Left ventricle myocardium inferior (tissue), 1 donor: Measurements from ENCODE around the gene CDS2. TPM values are rescaled to one million over a fixed set of nuclear protein-coding genes. Genes with fewer than 3 reads are reported as not detected.

Source experiments
- DNase-seq: peaks from one replicate; pipeline ENCODE4 v3.0.0-alpha.2; 2020
- H3K27ac ChIP-seq: fragments of 200-600 bp; replicated peaks from 2 replicates; pipeline ENCODE4 v1.8.0; 2021
- H3K27me3 ChIP-seq: fragments of 200-600 bp; 2 replicates; pipeline ENCODE4 v1.8.0; 2021; ENCODE audit warnings: low read depth
- H3K36me3 ChIP-seq: fragments of 200-600 bp; 2 replicates; pipeline ENCODE4 v1.8.0; 2021
- H3K4me1 ChIP-seq: fragments of 200-600 bp; 2 replicates; pipeline ENCODE4 v1.8.0; 2021
- H3K4me3 ChIP-seq: fragments of 200-600 bp; 2 replicates; pipeline ENCODE4 v1.8.0; 2021; ENCODE audit warnings: mild to moderate bottlenecking, moderate library complexity
- H3K9me3 ChIP-seq: fragments of 200-600 bp; replicated peaks from 2 replicates; pipeline ENCODE4 v1.8.0; 2021
- intact Hi-C: fragments of 100-400 bp; cut with micrococcal nuclease; formaldehyde crosslinking; loops from one replicate; pipeline ENCODE4 v1.11.0; 2022
- total RNA-seq: library from RNA; stranded (reverse); fragmentation: NEBNext Ultra II Directional; extraction: Animal tissue kit (Norgen Biotek cat#: 25700); gene quantifications from one replicate; pipeline ENCODE4 v1.2.1, GENCODE V29; 2021
- TF ChIP-seq, protein P1 (sequence below): fragments of 200-600 bp; IDR thresholded peaks from 2 replicates; pipeline ENCODE4 v1.8.0; 2021; ENCODE audit warnings: antibody characterized with exemption, mild to moderate bottlenecking, borderline replicate concordance
- donor health status: DM: no; HTN: yes; CAD: no; lungs with severe emphysema.

CDS2 gene
- total RNA-seq, 1 donor from 2014 or later = 79.0 TPM

- Histone ChIP-seq H3K27ac (peak overlapping the region; percentile 64), H3K4me3 (no peak overlapping the region), H3K9me3 (no peaks in the 10 kb centered on the region), H3K27me3 (no peaks in the 10 kb centered on the region), H3K36me3 (no peaks in the 10 kb centered on the region), H3K4me1 (peaks cover 91% of the 10 kb centered on the region)
- DNase-seq = no peak
- intact Hi-C loops = no loop called here
- TF ChIP-seq, protein P1, sequence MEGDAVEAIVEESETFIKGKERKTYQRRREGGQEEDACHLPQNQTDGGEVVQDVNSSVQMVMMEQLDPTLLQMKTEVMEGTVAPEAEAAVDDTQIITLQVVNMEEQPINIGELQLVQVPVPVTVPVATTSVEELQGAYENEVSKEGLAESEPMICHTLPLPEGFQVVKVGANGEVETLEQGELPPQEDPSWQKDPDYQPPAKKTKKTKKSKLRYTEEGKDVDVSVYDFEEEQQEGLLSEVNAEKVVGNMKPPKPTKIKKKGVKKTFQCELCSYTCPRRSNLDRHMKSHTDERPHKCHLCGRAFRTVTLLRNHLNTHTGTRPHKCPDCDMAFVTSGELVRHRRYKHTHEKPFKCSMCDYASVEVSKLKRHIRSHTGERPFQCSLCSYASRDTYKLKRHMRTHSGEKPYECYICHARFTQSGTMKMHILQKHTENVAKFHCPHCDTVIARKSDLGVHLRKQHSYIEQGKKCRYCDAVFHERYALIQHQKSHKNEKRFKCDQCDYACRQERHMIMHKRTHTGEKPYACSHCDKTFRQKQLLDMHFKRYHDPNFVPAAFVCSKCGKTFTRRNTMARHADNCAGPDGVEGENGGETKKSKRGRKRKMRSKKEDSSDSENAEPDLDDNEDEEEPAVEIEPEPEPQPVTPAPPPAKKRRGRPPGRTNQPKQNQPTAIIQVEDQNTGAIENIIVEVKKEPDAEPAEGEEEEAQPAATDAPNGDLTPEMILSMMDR = no peak
Measured at GRCh38 chr20:5160882-5161281, 34.1 kb downstream of the CDS2 start.

DNA sequence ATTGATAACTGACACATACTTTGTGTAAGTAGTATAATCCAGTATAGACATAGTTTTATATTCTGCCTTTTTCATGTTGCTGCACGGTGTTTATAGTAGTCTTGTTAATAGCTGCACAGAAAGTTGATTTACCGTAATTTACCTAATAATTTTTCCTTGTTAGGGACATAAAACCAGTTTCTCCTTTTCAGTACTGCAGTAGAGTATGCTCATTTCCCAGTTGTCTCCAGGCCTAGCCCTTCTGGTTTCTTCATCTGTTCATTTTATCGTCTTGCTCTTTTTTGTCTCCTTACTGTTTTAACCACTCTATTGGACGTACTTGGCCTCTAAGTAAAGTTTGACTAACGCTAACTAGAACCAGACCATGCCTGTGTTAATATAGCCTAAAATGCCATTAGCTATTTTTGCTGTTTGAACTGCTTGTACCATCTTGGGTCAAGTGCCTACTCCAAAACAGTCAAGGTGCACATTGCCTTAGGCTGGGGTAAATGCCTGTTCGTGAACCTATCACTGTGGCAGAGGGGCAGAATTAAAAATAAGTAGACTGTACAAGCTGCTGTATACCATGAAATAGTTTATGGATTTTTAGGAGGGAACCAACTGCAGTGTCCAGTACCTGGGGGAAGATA lies 34.8 kb downstream of the CDS2 start:
- peaks cover 91% of the 10 kb centered on the region for H3K4me1 ChIP-seq
- no peaks in the 10 kb centered on the region for H3K9me3 ChIP-seq
- TF ChIP-seq, protein P1 = no peak
- H3K27ac ChIP-seq = peak overlapping the region; percentile 64
- no peak for DNase-seq
- no peaks in the 10 kb centered on the region for H3K27me3 ChIP-seq
- no peak overlapping the region for H3K4me3 ChIP-seq
- intact Hi-C loops = no loop called here
- H3K36me3 ChIP-seq = no peaks in the 10 kb centered on the region

- Histone ChIP-seq H3K27me3 (no peaks in the 10 kb centered on the region), H3K9me3 (no peaks in the 10 kb centered on the region), H3K4me3 (no peak overlapping the region), H3K27ac (peak overlapping the region; percentile 42), H3K4me1 (peaks cover 92% of the 10 kb centered on the region), H3K36me3 (no peaks in the 10 kb centered on the region)
- no peak for DNase-seq
- intact Hi-C loops = no loop called here
- TF ChIP-seq, protein P1 = no peak
Measured at GRCh38 chr20:5164645-5165625, 38.1 kb downstream of the CDS2 start.

GRCh38 chr20:5168651-5169396 lies 42.0 kb downstream of the CDS2 start:
- peak overlapping the region; percentile 15 for H3K4me3 ChIP-seq

GRCh38 chr20:5170341-5170740 lies 43.5 kb downstream of the CDS2 start:
- TF ChIP-seq, protein P1 = no peak
- Histone ChIP-seq H3K4me3 (peak overlapping the region; percentile 39), H3K36me3 (peaks cover 17% of the 10 kb centered on the region), H3K9me3 (no peaks in the 10 kb centered on the region), H3K27me3 (no peaks in the 10 kb centered on the region), H3K27ac (peak overlapping the region; percentile 88), H3K4me1 (peaks cover 100% of the 10 kb centered on the region)
- intact Hi-C loops = no loop called here
- no peak for DNase-seq

More at GRCh38 chr20:5168651-5169396, 42.0 kb downstream of the CDS2 start:
- intact Hi-C loops = no loop called here
- Histone ChIP-seq H3K36me3 (peaks cover 5% of the 10 kb centered on the region), H3K27me3 (no peaks in the 10 kb centered on the region), H3K4me1 (peaks cover 100% of the 10 kb centered on the region), H3K27ac (peak overlapping the region; percentile 88), H3K9me3 (no peaks in the 10 kb centered on the region)
- TF ChIP-seq, protein P1 = no peak
- DNase-seq = no peak
